ENCODE results near the gene CRIP3. TPM values are rescaled to one million over a fixed set of nuclear protein-coding genes. Genes with fewer than 3 reads are reported as not detected.

The CRIP3 gene
- total RNA-seq, 1 donor from 2014 or later = 0.69 TPM

GRCh38 chr6:43282636-43283513 lies 25.8 kb downstream of the CRIP3 start:
- H3K9me3 Mint-ChIP-seq (ENCODE audit: unreplicated experiment) = peaks cover 2% of the 10 kb centered on the region
- peaks cover 9% of the 10 kb centered on the region for H3K36me3 Mint-ChIP-seq (ENCODE audit: unreplicated experiment)
- no peak for DNase-seq
- peaks cover 23% of the 10 kb centered on the region for H3K27me3 Mint-ChIP-seq (ENCODE audit: unreplicated experiment)
- no peak for TF ChIP-seq CTCF (IDR thresholded peaks at IDR 0.05; ENCODE audit: partially characterized antibody, unreplicated experiment)
- H3K27ac Mint-ChIP-seq (ENCODE audit: unreplicated experiment) = no peak overlapping the region
- no peak overlapping the region for H3K4me3 Mint-ChIP-seq (ENCODE audit: unreplicated experiment)
- H3K4me1 Mint-ChIP-seq (ENCODE audit: low read depth, unreplicated experiment) = peaks cover 3% of the 10 kb centered on the region

GRCh38 chr6:43282060-43282459 lies 26.6 kb downstream of the CRIP3 start:
- Mint-ChIP-seq H3K4me3 (ENCODE audit: unreplicated experiment) (no peak overlapping the region), H3K9me3 (ENCODE audit: unreplicated experiment) (peaks cover 2% of the 10 kb centered on the region), H3K27ac (ENCODE audit: unreplicated experiment) (no peak overlapping the region), H3K27me3 (ENCODE audit: unreplicated experiment) (peaks cover 21% of the 10 kb centered on the region), H3K4me1 (ENCODE audit: low read depth, unreplicated experiment) (peaks cover 3% of the 10 kb centered on the region), H3K36me3 (ENCODE audit: unreplicated experiment) (peaks cover 9% of the 10 kb centered on the region)
- DNase-seq = no peak
- no peak for TF ChIP-seq CTCF (IDR thresholded peaks at IDR 0.05; ENCODE audit: partially characterized antibody, unreplicated experiment)

GRCh38 chr6:43280234-43280633 lies 28.4 kb downstream of the CRIP3 start:
- no peak overlapping the region for H3K4me3 Mint-ChIP-seq (ENCODE audit: unreplicated experiment)
- no peak for TF ChIP-seq CTCF (IDR thresholded peaks at IDR 0.05; ENCODE audit: partially characterized antibody, unreplicated experiment)
- peaks cover 9% of the 10 kb centered on the region for H3K36me3 Mint-ChIP-seq (ENCODE audit: unreplicated experiment)
- H3K27me3 Mint-ChIP-seq (ENCODE audit: unreplicated experiment) = peaks cover 21% of the 10 kb centered on the region
- DNase-seq = no peak
- peaks cover 6% of the 10 kb centered on the region for H3K4me1 Mint-ChIP-seq (ENCODE audit: low read depth, unreplicated experiment)
- peaks cover 2% of the 10 kb centered on the region for H3K9me3 Mint-ChIP-seq (ENCODE audit: unreplicated experiment)
- no peak overlapping the region for H3K27ac Mint-ChIP-seq (ENCODE audit: unreplicated experiment)

GRCh38 chr6:43278524-43279078 lies 30.0 kb downstream of the CRIP3 start:
- H3K27me3 Mint-ChIP-seq (ENCODE audit: unreplicated experiment) = peaks cover 28% of the 10 kb centered on the region
- DNase-seq = no peak
- TF ChIP-seq CTCF (IDR thresholded peaks at IDR 0.05; ENCODE audit: partially characterized antibody, unreplicated experiment) = no peak
- H3K9me3 Mint-ChIP-seq (ENCODE audit: unreplicated experiment) = peaks cover 3% of the 10 kb centered on the region
- no peak overlapping the region for H3K27ac Mint-ChIP-seq (ENCODE audit: unreplicated experiment)
- H3K36me3 Mint-ChIP-seq (ENCODE audit: unreplicated experiment) = peaks cover 9% of the 10 kb centered on the region
- H3K4me3 Mint-ChIP-seq (ENCODE audit: unreplicated experiment) = no peak overlapping the region
- peaks cover 6% of the 10 kb centered on the region for H3K4me1 Mint-ChIP-seq (ENCODE audit: low read depth, unreplicated experiment)

All from glutamatergic neuron (in vitro differentiated cells).